WTC11 (cell line): ENCODE data around the gene CLMP. TPM values are rescaled to one million over a fixed set of nuclear protein-coding genes. Genes with fewer than 3 reads are reported as not detected.
A peak's percentile ranks its signal among the peaks of the same experiment; 100 is the strongest.

ENCODE experiments used
- AFF4 ChIP-seq: sonication (generic); formaldehyde crosslinking; IDR thresholded peaks from 2 replicates; pipeline ENCODE4 v1.8.1; 2023; ENCODE audit warnings: mild to moderate bottlenecking, missing genetic modification reagents, borderline replicate concordance
- ATF6 ChIP-seq: sonication (generic); formaldehyde crosslinking; IDR thresholded peaks from 2 replicates; pipeline ENCODE4 v1.8.1; 2023; ENCODE audit warnings: mild to moderate bottlenecking, missing genetic modification reagents
- ETV6 ChIP-seq: sonication (generic); formaldehyde crosslinking; IDR thresholded peaks from 2 replicates; pipeline ENCODE4 v1.8.1; 2022; ENCODE audit warnings: mild to moderate bottlenecking, missing genetic modification reagents
- FOXJ3 ChIP-seq: sonication (generic); formaldehyde crosslinking; IDR thresholded peaks from 2 replicates; pipeline ENCODE4 v1.9.0; 2021; ENCODE audit warnings: missing genetic modification reagents, mild to moderate bottlenecking, borderline replicate concordance
- JUN ChIP-seq: sonication (generic); formaldehyde crosslinking; IDR thresholded peaks from 2 replicates; pipeline ENCODE4 v1.8.0; 2023; ENCODE audit warnings: mild to moderate bottlenecking, missing genetic modification reagents
- KAT7 ChIP-seq: sonication (generic); formaldehyde crosslinking; IDR thresholded peaks from 2 replicates; pipeline ENCODE4 v1.8.1; 2023; ENCODE audit warnings: missing genetic modification reagents, mild to moderate bottlenecking, borderline replicate concordance
- PRRX2 ChIP-seq: fragments of 250-450 bp; sonication (Bioruptor Pico); IDR thresholded peaks from 2 replicates; pipeline ENCODE4 v1.8.0; 2021; ENCODE audit warnings: mild to moderate bottlenecking
- RELA ChIP-seq: sonication (generic); formaldehyde crosslinking; IDR thresholded peaks from 2 replicates; pipeline ENCODE4 v1.8.1; 2022; ENCODE audit warnings: missing genetic modification reagents, mild to moderate bottlenecking, borderline replicate concordance
- SOX15 ChIP-seq: fragments of 250-450 bp; sonication (Bioruptor Pico); IDR thresholded peaks from 2 replicates; pipeline ENCODE4 v1.9.0; 2021; ENCODE audit warnings: mild to moderate bottlenecking
- TCF7 ChIP-seq: sonication (generic); formaldehyde crosslinking; IDR thresholded peaks from 2 replicates; pipeline ENCODE4 v1.8.0; 2022; ENCODE audit warnings: mild to moderate bottlenecking, low read depth, missing genetic modification reagents, moderate library complexity
- TEAD1 ChIP-seq: sonication (generic); formaldehyde crosslinking; IDR thresholded peaks from 2 replicates; pipeline ENCODE4 v1.8.0; 2022; ENCODE audit warnings: mild to moderate bottlenecking, missing genetic modification reagents
- USF2 ChIP-seq: sonication (generic); formaldehyde crosslinking; IDR thresholded peaks from 2 replicates; pipeline ENCODE4 v1.8.1; 2023; ENCODE audit warnings: mild to moderate bottlenecking, missing genetic modification reagents, moderate library complexity
- ZMAT4 ChIP-seq: fragments of 250-450 bp; sonication (Bioruptor Pico); IDR thresholded peaks from 2 replicates; pipeline ENCODE4 v1.9.0; 2021; ENCODE audit warnings: mild to moderate bottlenecking
- ZNF138 ChIP-seq: sonication (generic); formaldehyde crosslinking; conservative IDR thresholded peaks from 2 replicates; pipeline ENCODE4 v1.8.1; 2022; ENCODE audit warnings: mild to moderate bottlenecking, moderate library complexity, missing genetic modification reagents
- ZNF219 ChIP-seq: sonication (generic); formaldehyde crosslinking; IDR thresholded peaks from 2 replicates; pipeline ENCODE4 v1.8.0; 2023; ENCODE audit warnings: missing genetic modification reagents, mild to moderate bottlenecking, borderline replicate concordance
- ZNF232 ChIP-seq: sonication (generic); formaldehyde crosslinking; IDR thresholded peaks from 2 replicates; pipeline ENCODE4 v1.8.0; 2022; ENCODE audit warnings: mild to moderate bottlenecking, missing genetic modification reagents
- ZNF281 ChIP-seq: sonication (generic); formaldehyde crosslinking; IDR thresholded peaks from 2 replicates; pipeline ENCODE4 v1.8.0; 2023; ENCODE audit warnings: mild to moderate bottlenecking, missing genetic modification reagents
- ZNF317 ChIP-seq: sonication (generic); formaldehyde crosslinking; IDR thresholded peaks from 2 replicates; pipeline ENCODE4 v1.8.1; 2023; ENCODE audit warnings: low read depth, mild to moderate bottlenecking, moderate library complexity, missing genetic modification reagents, borderline replicate concordance
- ZNF416 ChIP-seq: fragments of 250-450 bp; sonication (Bioruptor Pico); IDR thresholded peaks from 2 replicates; pipeline ENCODE4 v1.9.0; 2021; ENCODE audit warnings: mild to moderate bottlenecking, inconsistent platforms
- total RNA-seq: library from RNA; stranded (reverse); gene quantifications from 3 replicates; pipeline ENCODE4 v1.2.3, GENCODE V29; 2021
- TF ChIP-seq, protein P1 (sequence below): sonication (generic); formaldehyde crosslinking; IDR thresholded peaks from 2 replicates; pipeline ENCODE4 v1.8.0; 2022; ENCODE audit warnings: mild to moderate bottlenecking, missing genetic modification reagents
- TF ChIP-seq, protein P2 (sequence below): sonication (generic); formaldehyde crosslinking; IDR thresholded peaks from 2 replicates; pipeline ENCODE4 v1.8.0; 2023; ENCODE audit warnings: missing genetic modification reagents, mild to moderate bottlenecking, borderline replicate concordance

The CLMP gene
- total RNA-seq, 1 experiment from 2014 or later = 20.0 TPM

- TF ChIP-seq TCF7 (CRISPR knock-in tag) = peak; percentile 74; the same call in 1 of the 2 replicates
- no peak for TF ChIP-seq SOX15 (CRISPR knock-in tag)
- TF ChIP-seq KAT7 = 0 out of 2 replicates have a peak, but pooled peaks have one; percentile 48
- TF ChIP-seq FOXJ3 = no peak
- TF ChIP-seq ZNF416 (CRISPR knock-in tag) = no peak
- no peak for TF ChIP-seq ZNF281 (CRISPR knock-in tag)
- no peak for TF ChIP-seq ZNF219 (CRISPR knock-in tag)
- no peak for TF ChIP-seq RELA
- TF ChIP-seq AFF4 = no peak
- no peak for TF ChIP-seq JUN
- TF ChIP-seq ATF6 (CRISPR knock-in tag) = no peak
- no peak for TF ChIP-seq ZNF232 (CRISPR knock-in tag)
- no peak for TF ChIP-seq ZNF138 (CRISPR knock-in tag)
- TF ChIP-seq TEAD1 (CRISPR knock-in tag) = peak; percentile 58; the same call in 1 of the 2 replicates
- peak; percentile 88 for TF ChIP-seq ETV6 (CRISPR knock-in tag)
- TF ChIP-seq PRRX2 = no peak
- peak; percentile 17; the same call in 1 of the 2 replicates for TF ChIP-seq USF2 (CRISPR knock-in tag)
- TF ChIP-seq ZNF317 (CRISPR knock-in tag) = no peak
- TF ChIP-seq, protein P1, sequence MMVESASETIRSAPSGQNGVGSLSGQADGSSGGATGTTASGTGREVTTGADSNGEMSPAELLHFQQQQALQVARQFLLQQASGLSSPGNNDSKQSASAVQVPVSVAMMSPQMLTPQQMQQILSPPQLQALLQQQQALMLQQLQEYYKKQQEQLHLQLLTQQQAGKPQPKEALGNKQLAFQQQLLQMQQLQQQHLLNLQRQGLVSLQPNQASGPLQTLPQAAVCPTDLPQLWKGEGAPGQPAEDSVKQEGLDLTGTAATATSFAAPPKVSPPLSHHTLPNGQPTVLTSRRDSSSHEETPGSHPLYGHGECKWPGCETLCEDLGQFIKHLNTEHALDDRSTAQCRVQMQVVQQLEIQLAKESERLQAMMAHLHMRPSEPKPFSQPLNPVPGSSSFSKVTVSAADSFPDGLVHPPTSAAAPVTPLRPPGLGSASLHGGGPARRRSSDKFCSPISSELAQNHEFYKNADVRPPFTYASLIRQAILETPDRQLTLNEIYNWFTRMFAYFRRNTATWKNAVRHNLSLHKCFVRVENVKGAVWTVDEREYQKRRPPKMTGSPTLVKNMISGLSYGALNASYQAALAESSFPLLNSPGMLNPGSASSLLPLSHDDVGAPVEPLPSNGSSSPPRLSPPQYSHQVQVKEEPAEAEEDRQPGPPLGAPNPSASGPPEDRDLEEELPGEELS (CRISPR knock-in tag) = peak; percentile 58; the same call in 1 of the 2 replicates
- TF ChIP-seq, protein P2, sequence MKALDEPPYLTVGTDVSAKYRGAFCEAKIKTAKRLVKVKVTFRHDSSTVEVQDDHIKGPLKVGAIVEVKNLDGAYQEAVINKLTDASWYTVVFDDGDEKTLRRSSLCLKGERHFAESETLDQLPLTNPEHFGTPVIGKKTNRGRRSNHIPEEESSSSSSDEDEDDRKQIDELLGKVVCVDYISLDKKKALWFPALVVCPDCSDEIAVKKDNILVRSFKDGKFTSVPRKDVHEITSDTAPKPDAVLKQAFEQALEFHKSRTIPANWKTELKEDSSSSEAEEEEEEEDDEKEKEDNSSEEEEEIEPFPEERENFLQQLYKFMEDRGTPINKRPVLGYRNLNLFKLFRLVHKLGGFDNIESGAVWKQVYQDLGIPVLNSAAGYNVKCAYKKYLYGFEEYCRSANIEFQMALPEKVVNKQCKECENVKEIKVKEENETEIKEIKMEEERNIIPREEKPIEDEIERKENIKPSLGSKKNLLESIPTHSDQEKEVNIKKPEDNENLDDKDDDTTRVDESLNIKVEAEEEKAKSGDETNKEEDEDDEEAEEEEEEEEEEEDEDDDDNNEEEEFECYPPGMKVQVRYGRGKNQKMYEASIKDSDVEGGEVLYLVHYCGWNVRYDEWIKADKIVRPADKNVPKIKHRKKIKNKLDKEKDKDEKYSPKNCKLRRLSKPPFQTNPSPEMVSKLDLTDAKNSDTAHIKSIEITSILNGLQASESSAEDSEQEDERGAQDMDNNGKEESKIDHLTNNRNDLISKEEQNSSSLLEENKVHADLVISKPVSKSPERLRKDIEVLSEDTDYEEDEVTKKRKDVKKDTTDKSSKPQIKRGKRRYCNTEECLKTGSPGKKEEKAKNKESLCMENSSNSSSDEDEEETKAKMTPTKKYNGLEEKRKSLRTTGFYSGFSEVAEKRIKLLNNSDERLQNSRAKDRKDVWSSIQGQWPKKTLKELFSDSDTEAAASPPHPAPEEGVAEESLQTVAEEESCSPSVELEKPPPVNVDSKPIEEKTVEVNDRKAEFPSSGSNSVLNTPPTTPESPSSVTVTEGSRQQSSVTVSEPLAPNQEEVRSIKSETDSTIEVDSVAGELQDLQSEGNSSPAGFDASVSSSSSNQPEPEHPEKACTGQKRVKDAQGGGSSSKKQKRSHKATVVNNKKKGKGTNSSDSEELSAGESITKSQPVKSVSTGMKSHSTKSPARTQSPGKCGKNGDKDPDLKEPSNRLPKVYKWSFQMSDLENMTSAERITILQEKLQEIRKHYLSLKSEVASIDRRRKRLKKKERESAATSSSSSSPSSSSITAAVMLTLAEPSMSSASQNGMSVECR (CRISPR knock-in tag) = peak; percentile 57; the same call in 1 of the 2 replicates
- TF ChIP-seq ZMAT4 (CRISPR knock-in tag) = no peak
Measured at GRCh38 chr11:123194337-123195187, 486 bp downstream of the CLMP start (continued).
